HG03280 (cell line): ENCODE data around the gene ATP6AP1.

ENCODE experiments used
- ATAC-seq: cut with Tn5 transposase; IDR thresholded peaks from one replicate; pipeline ENCODE4 v1.9.1; 2021; ENCODE audit warnings: mild to moderate bottlenecking, moderate library complexity; ENCODE audit not compliant: unreplicated experiment

Gene ATP6AP1

DNA sequence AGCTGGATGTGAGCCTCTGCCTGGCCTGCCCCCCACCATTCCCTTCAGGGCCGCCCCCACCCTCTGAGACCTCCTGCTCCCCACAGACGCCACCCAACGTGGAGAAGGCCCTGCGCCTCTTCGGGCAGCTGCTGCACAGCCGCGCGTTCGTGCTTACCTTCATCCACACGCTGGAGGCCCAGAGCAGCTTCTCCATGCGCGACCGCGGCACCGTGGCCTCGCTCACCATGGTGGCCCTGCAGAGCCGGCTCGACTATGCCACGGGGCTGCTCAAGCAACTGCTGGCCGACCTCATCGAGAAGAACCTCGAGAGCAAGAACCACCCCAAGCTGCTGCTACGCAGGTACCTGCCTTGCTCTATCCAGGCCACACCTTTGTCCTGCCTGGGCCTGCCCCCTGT lies 39.7 kb downstream of the ATP6AP1 start:
- no peak for ATAC-seq

DNA sequence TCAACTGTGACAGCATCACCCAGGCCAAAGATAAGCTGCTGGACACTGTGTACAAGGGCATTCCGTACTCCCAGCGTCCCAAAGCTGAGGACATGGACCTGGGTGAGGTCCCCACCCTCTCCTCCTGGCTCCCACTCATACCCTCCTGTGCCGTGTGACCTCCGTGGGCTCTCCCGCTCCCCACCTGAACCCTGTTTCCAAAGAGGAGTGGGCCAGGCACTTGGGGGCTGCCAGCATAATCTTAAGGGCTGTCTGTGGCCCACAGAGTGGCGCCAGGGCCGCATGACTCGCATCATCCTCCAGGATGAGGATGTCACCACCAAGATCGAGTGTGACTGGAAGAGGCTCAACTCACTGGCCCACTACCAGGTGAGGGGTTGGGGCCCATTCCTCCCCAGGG lies 40.6 kb downstream of the ATP6AP1 start:
- ATAC-seq, result no peak

- no peak for ATAC-seq
These were observed 41.4 kb downstream of the ATP6AP1 start for GRCh38 chrX:154469880-154470279.

DNA sequence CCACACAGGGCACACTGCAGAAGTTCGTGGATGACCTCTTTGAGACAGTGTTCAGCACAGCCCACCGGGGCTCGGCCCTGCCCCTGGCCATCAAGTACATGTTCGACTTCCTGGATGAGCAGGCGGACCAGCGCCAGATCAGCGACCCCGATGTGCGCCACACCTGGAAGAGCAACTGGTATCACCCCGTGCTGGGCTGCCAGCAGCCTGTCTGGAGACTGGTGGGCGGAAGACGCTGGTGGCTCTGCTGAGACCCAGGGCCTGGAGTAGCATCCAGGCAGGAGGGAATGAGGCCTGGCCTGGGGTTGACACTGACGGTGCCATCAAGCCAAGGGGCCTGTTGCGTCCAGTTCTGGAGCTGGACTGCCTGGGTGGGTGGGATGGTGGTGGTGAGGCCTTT lies 42.0 kb downstream of the ATP6AP1 start:
- ATAC-seq, result no peak

DNA sequence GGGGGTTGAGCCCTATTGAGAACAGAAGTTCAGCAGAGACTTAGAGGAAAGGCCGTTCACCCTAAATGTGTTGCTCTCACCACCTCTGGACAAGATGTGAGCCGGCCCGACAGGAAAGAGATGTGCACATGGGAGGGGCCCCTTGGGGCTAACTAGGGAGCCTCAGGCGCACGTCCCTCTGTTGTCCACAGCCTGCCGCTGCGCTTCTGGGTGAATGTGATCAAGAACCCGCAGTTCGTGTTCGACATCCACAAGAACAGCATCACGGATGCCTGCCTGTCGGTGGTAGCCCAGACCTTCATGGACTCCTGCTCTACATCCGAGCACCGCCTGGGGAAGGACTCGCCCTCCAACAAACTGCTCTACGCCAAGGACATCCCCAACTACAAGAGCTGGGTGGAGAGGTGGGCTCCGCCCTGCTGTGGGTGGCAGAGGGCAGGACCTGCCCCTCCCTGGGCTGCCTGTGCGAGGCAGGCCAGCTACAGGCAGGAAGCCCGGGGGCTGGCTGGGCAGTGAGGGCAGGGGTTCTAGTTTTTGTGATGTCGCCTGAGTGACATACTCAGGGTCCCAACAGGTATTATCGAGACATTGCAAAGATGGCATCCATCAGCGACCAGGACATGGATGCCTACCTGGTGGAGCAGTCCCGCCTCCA lies 42.6 kb downstream of the ATP6AP1 start:
- ATAC-seq, result no peak

DNA sequence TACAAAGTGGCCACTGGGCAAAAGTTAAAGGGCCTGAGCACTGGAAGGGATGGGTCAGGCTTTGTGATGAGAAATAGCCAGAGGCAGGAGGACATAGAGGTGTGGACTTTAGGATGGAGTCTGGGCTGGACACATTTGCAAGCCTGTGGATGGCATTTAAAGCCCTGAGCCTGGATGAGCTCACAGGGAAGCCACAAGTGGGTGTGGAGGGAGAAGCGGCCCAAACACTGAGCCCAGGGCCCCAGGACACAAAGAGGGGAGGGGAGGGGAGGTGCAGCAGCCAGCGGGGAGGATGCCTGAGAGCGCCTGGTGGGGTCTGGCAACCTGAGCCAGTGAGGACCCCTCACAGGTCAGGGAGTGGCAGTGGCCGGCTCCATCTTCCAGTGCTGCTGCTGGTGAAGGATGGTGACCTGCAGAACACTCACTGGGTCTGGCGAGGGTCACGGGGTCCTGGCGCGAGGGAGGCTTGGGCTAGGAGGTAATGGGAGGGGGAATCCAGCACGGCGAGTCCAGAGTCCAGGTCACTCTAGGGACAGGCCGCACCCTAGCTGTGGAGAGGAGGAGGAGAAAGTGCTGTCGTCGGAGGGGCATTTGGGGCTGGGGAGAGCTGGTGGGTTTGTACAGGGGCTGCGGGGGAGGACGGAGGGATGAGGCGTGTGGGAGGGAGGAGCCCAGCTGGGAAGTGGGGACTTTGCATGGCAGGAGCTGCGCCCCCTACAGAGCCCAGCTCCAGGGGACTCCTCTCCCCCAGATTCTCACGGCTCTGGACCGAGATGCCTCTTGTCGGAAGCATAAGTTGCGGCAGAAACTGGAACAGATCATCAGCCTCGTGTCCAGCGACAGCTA lies 43.6 kb downstream of the ATP6AP1 start:
- no peak for ATAC-seq

- ATAC-seq, result no peak
These were observed 44.5 kb downstream of the ATP6AP1 start for GRCh38 chrX:154472685-154473632.

DNA sequence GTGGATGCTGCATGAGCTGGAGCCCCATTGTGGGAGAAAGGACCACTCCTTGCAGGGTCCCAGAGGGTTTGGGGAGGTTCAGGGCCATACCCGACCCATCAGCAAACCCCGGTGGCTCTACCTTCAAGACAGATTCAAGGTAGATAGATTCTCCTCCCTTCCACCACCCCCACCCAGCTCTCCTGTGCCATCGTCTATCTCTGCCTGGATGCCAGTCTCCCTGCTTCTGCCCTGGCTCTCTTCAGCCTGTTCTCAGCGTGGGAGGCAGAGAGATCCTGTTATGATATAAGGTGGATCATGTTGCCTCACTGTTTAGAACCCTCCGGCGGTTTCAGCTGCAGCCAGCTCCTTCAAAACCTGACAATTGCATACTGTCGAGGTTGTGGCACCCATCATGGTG lies 45.2 kb downstream of the ATP6AP1 start:
- no peak for ATAC-seq

- no peak for ATAC-seq
These were observed 48.3 kb downstream of the ATP6AP1 start for GRCh38 chrX:154476821-154477220.

- ATAC-seq, result no peak
These were observed 49.5 kb downstream of the ATP6AP1 start for GRCh38 chrX:154477891-154478477.

DNA sequence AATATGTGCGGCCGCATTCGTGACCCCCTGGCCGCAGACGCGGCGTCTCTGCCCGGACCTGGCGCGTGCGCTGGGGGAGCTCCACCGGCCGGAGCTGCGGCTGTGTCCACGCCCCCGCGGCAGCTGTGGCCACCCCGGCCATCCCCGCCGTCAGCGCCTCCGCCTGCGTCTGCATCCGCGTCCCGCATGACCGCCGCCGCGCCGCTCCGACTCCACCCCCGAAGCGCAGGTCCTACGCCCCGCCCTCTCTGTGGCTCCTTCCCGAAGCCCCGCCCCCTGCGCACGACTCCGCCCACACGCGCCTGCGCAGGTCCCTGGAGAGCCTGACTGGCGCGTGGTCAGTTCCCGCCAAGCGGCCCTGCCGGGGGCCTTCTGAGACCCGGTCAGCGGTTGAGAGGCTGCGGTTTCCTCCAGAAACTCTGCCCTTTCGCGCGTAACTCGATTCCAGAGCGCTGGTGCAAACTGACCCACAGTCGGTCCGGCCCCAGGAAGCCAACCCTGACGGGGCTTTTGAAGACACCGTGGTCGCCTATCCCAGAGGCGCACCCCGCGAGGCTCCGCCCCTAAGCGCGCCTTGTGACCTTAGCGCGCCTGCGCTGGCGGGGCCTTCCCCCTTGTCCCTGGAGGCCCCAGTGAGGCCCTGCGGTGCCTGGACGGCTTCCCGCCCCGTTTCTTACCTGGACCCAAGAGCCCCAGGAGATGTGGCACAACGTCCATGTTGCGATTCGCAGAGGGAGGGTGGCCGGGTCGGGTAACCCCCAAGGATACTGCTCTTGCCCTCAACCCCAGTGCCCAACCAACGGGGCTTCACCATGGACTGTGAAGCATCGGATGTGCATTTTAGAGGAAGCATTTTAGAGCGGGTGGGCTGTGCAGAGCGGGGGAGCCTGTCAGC lies 50.5 kb downstream of the ATP6AP1 start, which contains the start of gene LAGE3:
Gene LAGE3 (minus strand): TSS at position 554 of the 895 bp plus-strand sequence. CDS start 366 bp downstream, at position 188.
- ATAC-seq, result peak; percentile 81

DNA sequence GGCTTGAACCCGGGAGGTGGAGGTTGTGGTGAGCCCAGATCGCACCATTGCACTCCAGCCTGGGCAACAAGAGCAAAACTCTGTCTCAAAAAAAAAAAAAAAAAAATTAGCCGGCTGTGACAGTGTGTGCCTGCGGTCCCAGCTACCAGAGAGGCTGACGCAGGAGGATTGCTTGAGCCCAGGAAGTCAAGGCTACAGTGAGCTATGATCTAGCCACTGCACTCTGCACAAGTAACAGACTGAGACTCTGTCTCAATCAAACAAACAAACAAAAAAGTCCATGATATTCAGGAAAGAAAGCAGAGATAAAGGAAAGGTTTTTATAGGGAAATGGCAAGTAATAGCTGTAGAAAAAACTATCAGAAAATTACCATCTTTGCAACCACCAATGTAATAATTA lies 52.7 kb downstream of the ATP6AP1 start:
- ATAC-seq, result no peak

GRCh38 chrX:154481911-154482601 lies 53.6 kb downstream of the ATP6AP1 start:
- no peak for ATAC-seq

DNA sequence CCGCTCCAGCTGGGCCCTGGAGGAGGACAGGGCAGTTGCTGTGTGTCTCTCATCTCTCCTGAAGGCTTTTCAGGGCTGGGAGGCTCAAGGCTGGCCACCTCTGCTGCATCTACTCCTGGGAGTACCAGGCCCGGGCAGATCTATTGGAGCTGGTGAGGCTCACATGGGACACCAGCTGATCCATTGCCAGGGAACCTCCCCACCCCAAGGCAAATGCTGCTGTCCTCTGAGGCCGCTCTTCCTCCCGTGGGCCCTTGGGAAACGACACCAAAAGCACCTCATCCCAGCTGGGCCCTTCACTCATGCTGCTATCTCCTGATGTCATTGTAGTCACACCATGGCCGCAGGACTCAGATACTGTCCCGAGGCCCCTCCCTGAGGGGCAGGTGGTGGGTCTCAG lies 54.3 kb downstream of the ATP6AP1 start:
- ATAC-seq, result no peak

DNA sequence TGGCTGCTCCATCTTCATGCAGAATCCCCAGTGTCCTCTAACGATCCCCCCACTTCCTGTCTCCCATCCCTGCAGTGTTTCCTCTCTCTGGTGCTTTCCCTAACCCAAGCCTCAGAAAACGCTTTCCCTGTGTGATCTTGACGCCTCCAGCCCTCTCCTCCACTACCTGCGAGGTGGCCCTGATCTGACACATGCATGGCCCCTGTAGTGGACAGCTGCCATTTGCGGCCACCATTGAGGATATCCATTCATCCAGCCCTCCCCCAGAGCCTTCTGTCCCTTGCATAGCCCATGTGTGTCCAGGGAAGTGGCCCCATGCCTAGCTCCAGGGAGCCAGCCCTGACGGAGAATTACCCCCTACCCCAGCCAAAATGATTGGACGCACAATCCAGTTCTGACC lies 54.8 kb downstream of the ATP6AP1 start:
- ATAC-seq, result no peak

DNA sequence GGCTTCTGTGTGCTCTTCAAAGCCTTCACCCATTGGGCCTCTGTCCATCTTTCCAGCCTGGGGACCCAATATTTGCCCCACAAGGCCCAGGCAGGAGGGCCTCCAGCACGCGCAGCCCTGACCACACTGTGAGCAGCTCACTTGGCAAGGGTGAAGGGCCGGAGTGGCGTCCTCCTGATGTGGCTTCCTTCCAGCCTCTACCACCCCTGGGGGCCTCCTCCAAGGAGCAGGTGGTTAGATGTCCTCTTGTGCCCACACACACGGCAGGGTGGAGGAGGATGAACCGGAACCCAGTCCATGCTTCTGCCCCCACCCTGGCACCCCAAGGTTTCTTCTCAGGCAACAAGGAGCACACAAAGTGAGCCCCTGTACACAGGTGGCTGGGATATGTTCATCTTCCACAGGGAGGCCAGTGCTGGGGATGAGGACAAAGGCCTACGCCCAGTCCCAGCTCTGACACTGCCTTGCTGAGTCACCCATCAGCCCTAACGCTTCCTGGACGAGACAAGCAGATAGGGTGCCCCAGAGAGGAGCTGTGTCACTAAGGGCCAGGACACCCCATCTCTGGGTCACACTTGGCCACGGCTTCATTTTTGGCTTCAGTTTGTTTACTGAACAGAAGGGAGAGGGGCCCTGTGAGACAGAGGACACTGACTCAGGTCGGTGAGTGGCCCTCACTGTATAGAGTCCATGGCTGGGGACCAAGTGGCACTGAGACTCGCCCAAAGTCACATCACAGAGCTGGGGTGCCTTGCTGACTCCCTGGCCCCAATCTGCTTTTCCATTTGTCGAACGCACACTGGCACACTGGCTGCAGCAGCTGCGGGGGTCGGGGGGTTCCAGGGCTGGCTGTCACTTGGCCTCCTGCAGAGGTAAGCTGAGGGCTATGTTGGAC lies 56.0 kb downstream of the ATP6AP1 start:
- no peak for ATAC-seq

GRCh38 chrX:154485150-154486051 lies 56.9 kb downstream of the ATP6AP1 start:
- ATAC-seq, result no peak
